ENCODE measurements around the gene SOCS3.

The SOCS3 gene

DNA sequence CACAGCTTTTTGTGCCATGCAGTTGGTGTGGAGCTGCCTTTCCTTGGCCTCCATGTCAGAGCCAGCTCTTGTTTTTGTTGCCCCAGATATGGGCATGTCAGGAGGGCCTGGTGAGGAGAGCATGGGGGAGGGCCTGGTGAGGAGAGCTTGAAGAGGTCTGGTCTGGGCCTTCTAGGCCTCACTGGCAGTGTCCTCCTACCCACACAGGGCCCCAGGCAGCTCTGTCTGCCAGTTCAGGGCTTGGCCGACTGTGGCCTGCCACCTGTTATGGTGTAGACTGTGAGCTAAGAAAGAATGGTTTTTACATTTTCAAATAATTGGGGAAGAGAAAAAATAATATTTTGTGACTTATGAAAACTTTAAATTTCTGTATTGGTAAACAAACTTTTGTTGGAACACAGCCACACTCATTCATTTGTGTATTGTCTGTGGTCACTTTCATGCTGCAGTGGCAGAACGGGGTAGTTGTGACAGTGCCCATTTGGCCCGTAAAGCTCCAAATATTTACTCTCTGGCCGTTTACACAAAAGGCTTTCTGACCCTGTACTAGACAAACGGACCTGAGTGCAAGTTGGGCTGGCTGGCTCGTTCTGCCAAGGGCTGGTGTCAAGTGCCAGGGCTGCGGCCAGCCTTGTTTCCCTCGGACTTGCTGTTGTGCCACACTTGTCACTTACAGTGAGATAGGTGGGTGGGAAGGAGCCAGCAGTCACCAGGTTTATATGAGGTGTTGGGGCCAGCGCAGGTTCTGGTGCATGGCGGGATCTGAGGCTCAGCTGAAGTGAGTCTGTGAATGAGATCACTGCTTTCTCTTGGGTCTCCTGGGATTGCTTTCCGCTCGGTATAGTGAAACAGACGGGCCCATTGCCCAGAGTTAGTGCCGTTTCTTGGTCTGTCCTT lies 36.8 kb upstream of the SOCS3 start:
- H3K4me1 Mint-ChIP-seq: peaks cover 28% of the 10 kb centered on the region
- ATAC-seq (no peak), DNase-seq (ENCODE audit: low spot score in 2 of 2) (no peak)
- peaks cover 100% of the 10 kb centered on the region for H3K36me3 Mint-ChIP-seq
- H3K27ac Mint-ChIP-seq: peak overlapping the region; percentile 66
- no peaks in the 10 kb centered on the region for H3K9me3 Mint-ChIP-seq
- H3K4me3 Mint-ChIP-seq: no peak overlapping the region

- H3K4me1 Mint-ChIP-seq: peaks cover 42% of the 10 kb centered on the region
- H3K9me3 Mint-ChIP-seq: no peaks in the 10 kb centered on the region
- H3K4me3 Mint-ChIP-seq: no peak overlapping the region
- no peak for ATAC-seq
- H3K27ac Mint-ChIP-seq: peak overlapping the region; percentile 66
- no peak for DNase-seq (ENCODE audit: low spot score in 2 of 2)
- peaks cover 100% of the 10 kb centered on the region for H3K36me3 Mint-ChIP-seq
Measured at GRCh38 chr17:78395155-78395554, 35.3 kb upstream of the SOCS3 start.

DNA sequence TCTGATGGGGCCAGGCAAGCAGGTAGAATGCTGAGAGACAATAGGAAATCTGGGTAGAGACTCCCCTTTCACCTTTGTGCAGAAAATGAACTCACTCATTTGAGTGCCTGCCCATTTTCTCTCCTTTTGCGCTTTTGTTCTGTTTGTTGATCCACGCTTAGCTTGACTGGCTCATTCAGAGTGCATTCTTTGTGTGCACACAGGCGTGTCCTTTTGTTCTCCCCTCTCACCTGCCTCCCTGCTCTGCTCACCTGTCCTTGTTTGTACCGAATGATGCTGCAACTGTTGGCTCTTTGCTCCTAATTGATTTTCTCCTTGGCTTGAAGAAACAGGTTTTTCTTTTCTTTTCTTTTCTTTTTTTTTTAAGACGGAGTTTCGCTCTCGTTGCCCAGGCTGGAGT lies 34.3 kb upstream of the SOCS3 start:
- ATAC-seq (no peak), DNase-seq (ENCODE audit: low spot score in 2 of 2) (no peak)
- Mint-ChIP-seq H3K4me1 (peaks cover 46% of the 10 kb centered on the region), H3K9me3 (no peaks in the 10 kb centered on the region), H3K36me3 (peaks cover 99% of the 10 kb centered on the region), H3K27ac (no peak overlapping the region), H3K4me3 (no peak overlapping the region)

- H3K4me1 Mint-ChIP-seq: peaks cover 51% of the 10 kb centered on the region
- no peaks in the 10 kb centered on the region for H3K9me3 Mint-ChIP-seq
- no peak for ATAC-seq
- peaks cover 99% of the 10 kb centered on the region for H3K36me3 Mint-ChIP-seq
- peak overlapping the region; percentile 50 for H3K27ac Mint-ChIP-seq
- no peak for DNase-seq (ENCODE audit: low spot score in 2 of 2)
- H3K4me3 Mint-ChIP-seq: no peak overlapping the region
Measured at GRCh38 chr17:78393575-78393974, 33.7 kb upstream of the SOCS3 start.

GRCh38 chr17:78392295-78392694 lies 32.4 kb upstream of the SOCS3 start:
- no peak for DNase-seq (ENCODE audit: low spot score in 2 of 2)
- Mint-ChIP-seq H3K4me1 (peaks cover 53% of the 10 kb centered on the region), H3K9me3 (no peaks in the 10 kb centered on the region), H3K4me3 (no peak overlapping the region), H3K36me3 (peaks cover 99% of the 10 kb centered on the region), H3K27ac (no peak overlapping the region)
- ATAC-seq: no peak

DNA sequence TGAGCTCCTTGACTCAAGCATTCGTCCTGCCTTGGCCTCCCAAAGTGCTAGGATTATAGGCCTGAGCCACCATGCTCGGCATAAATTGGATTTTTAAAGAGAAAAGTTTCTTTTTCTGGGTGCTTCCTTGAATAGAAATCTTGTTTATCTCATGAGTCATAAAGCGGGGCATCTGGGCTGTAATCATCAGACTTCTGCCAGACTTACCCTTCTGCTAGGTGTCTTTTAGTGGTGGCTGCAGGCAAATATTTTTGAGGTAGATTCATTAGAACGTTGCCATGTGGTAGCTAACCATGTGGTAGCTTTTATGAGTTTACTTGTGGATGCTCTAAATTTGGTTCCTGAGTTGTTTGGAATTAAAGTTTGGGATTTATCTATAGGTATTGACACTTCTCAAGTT lies 32.0 kb upstream of the SOCS3 start:
- no peak overlapping the region for H3K27ac Mint-ChIP-seq
- DNase-seq (ENCODE audit: low spot score in 2 of 2): no peak
- ATAC-seq: no peak
- H3K36me3 Mint-ChIP-seq: peaks cover 99% of the 10 kb centered on the region
- H3K9me3 Mint-ChIP-seq: no peaks in the 10 kb centered on the region
- peaks cover 56% of the 10 kb centered on the region for H3K4me1 Mint-ChIP-seq
- no peak overlapping the region for H3K4me3 Mint-ChIP-seq

- Mint-ChIP-seq H3K9me3 (no peaks in the 10 kb centered on the region), H3K4me1 (peaks cover 64% of the 10 kb centered on the region), H3K36me3 (peaks cover 99% of the 10 kb centered on the region), H3K4me3 (peak overlapping the region; percentile 43), H3K27ac (peak overlapping the region; percentile 80)
- ATAC-seq (no peak), DNase-seq (ENCODE audit: low spot score in 2 of 2) (no peak)
Measured at GRCh38 chr17:78391051-78391431, 31.2 kb upstream of the SOCS3 start.

DNA sequence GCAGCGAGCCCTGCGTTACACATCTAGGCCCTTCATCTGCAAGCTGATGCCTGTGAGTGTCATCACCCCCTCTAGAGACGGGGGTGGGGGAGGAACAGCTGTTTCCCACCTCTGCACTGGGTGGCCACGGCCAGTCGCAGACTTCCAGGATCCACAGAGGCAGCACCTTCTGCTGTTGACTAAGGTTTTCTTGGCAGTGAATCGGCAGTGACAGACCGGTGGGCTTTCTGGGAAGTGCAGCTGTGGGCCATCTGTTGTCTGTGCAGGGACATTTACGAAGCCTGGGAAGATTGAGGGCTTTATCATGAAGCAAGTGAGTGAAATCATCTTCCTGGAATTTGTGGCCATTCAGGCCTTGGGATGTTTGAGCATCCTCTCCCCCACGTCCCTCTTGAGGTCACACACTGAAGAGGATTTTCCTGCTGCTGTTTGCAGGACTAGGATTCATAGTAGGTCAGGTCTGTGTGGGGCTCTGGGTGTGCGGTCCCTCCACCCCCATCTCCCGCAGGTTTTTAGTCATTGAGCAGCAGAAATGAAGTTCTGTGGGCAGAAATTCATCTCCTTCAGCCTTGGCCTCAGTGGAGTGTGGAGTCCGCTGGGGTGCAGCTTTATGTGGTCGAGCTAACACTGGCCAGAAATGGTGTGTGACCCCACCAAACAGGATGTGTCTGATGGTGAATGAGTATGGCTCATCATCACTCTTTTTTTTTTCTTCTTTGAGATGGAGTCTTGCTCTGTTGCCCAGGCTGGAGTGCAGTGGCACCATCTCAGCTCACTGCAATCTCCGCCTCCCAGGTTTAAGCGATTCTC lies 30.6 kb upstream of the SOCS3 start:
- peaks cover 99% of the 10 kb centered on the region for H3K36me3 Mint-ChIP-seq
- H3K4me3 Mint-ChIP-seq: peak overlapping the region; percentile 43
- H3K27ac Mint-ChIP-seq: peak overlapping the region; percentile 80
- peaks cover 69% of the 10 kb centered on the region for H3K4me1 Mint-ChIP-seq
- ATAC-seq (peak; percentile 61), DNase-seq (ENCODE audit: low spot score in 2 of 2) (peak in 1 of 2 donors; percentile 55)
- H3K9me3 Mint-ChIP-seq: no peaks in the 10 kb centered on the region

GRCh38 chr17:78387977-78388941 lies 28.4 kb upstream of the SOCS3 start:
- DNase-seq (ENCODE audit: low spot score in 2 of 2) (no peak), ATAC-seq (no peak)
- peak overlapping the region; percentile 23 for H3K4me3 Mint-ChIP-seq
- H3K4me1 Mint-ChIP-seq: peaks cover 81% of the 10 kb centered on the region
- H3K27ac Mint-ChIP-seq: peak overlapping the region; percentile 96
- H3K36me3 Mint-ChIP-seq: peaks cover 98% of the 10 kb centered on the region
- no peaks in the 10 kb centered on the region for H3K9me3 Mint-ChIP-seq

GRCh38 chr17:78384479-78385175 lies 24.8 kb upstream of the SOCS3 start:
- H3K9me3 Mint-ChIP-seq: no peaks in the 10 kb centered on the region
- H3K27ac Mint-ChIP-seq: peak overlapping the region; percentile 96
- H3K4me3 Mint-ChIP-seq: peak overlapping the region; percentile 97
- DNase-seq (ENCODE audit: low spot score in 2 of 2): no peak
- peaks cover 88% of the 10 kb centered on the region for H3K4me1 Mint-ChIP-seq
- ATAC-seq: no peak
- H3K36me3 Mint-ChIP-seq: peaks cover 90% of the 10 kb centered on the region

GRCh38 chr17:78383725-78384471 lies 24.0 kb upstream of the SOCS3 start:
- Mint-ChIP-seq H3K4me1 (peaks cover 92% of the 10 kb centered on the region), H3K36me3 (peaks cover 89% of the 10 kb centered on the region), H3K9me3 (no peaks in the 10 kb centered on the region), H3K27ac (peak overlapping the region; percentile 96), H3K4me3 (peak overlapping the region; percentile 97)
- DNase-seq (ENCODE audit: low spot score in 2 of 2) (peak; percentile 41 to 87), ATAC-seq (peak; percentile 72)

DNA sequence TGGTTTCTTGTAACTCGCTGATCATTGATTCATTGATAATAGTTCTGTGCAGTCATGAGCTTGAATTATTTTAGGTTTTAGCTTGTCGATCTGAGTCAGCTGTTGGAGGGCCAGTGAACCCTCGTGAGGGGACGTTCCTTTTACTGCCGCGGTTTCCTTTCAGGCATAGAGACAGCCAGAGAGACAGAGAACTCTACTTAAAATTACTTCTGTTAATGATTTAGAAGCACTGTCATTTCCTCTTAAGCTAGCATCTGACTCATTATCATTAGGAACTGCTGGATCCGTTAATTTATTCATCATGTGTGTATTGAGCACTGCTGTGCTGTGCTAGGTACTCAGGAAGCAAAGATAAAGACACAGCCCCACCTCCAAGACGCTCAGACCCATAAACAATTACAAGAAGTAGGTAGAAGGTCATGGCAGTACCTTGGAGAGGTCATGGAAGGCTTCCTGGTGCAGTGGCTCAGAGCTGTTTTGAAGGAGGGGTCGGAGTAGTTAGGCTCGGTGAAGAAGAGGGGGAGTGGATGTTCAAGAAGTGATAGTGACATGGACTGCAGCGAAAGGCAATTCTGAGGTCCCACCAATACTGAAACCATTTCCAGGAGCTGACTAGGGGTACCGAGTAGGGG lies 21.8 kb upstream of the SOCS3 start:
- Mint-ChIP-seq H3K4me3 (peak overlapping the region; percentile 97), H3K9me3 (no peaks in the 10 kb centered on the region), H3K36me3 (peaks cover 70% of the 10 kb centered on the region), H3K27ac (peak overlapping the region; percentile 96), H3K4me1 (peaks cover 82% of the 10 kb centered on the region)
- DNase-seq (ENCODE audit: low spot score in 2 of 2) (no peak), ATAC-seq (peak; percentile 55)

DNA sequence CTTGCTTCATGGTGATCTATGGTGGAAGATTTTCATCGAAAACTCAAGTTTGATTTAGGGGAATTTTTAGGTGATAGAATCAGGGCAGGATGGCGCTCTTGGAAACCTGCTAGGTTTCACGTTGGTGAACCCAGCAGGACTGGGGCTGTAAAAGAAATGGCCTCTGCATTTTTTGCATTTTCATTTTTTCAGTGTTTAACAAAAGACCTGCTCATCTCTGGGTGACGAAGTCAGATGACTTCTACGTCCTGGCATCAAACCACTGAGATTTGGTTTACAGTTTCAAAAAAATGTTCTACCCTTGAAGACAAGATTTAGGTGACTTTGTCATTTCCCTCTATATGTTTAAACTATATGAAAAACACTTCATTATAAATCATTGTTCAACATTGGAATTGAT lies 20.5 kb upstream of the SOCS3 start:
- peak overlapping the region; percentile 97 for H3K4me3 Mint-ChIP-seq
- H3K9me3 Mint-ChIP-seq: no peaks in the 10 kb centered on the region
- H3K4me1 Mint-ChIP-seq: peaks cover 69% of the 10 kb centered on the region
- no peak for DNase-seq (ENCODE audit: low spot score in 2 of 2)
- H3K27ac Mint-ChIP-seq: peak overlapping the region; percentile 96
- H3K36me3 Mint-ChIP-seq: peaks cover 56% of the 10 kb centered on the region
- ATAC-seq: no peak

All from stimulated activated effector memory CD8-positive, alpha-beta T cell treated with anti-CD3 and anti-CD28 coated beads, Interleukin-12 subunit alpha, Interleukin-12 subunit beta, amount 100 ng/mL, for 72 hours (primary cell).